HepG2 (cell line): ENCODE data around the gene SIRPA. TPM values are rescaled to one million over a fixed set of nuclear protein-coding genes. Genes with fewer than 3 reads are reported as not detected.

Source experiments
- CENPT ChIP-seq: sonication (generic); formaldehyde crosslinking; IDR thresholded peaks from 2 replicates; pipeline ENCODE4 v1.8.0; 2022; ENCODE audit warnings: low read depth, mild to moderate bottlenecking, moderate library complexity, missing genetic modification reagents
- GABPA ChIP-seq, 2 experiments: IDR thresholded peaks; 2 replicates each; pipeline ENCODE4 v1.6.1; 2011 to 2016; ENCODE audit warnings: low read depth in 2 of 2, low read length in 1 of 2, missing biosample characterization in 1 of 2, missing genetic modification characterization in 1 of 2
- GTF2F1 ChIP-seq: fragments of 150-350 bp; IDR thresholded peaks from 2 replicates; pipeline ENCODE4 v1.6.1; 2014; ENCODE audit warnings: low read length
- IRF1 ChIP-seq: sonication (generic); formaldehyde crosslinking; IDR thresholded peaks from 2 replicates; pipeline ENCODE4 v1.4.0; 2020; ENCODE audit warnings: low read depth, mild to moderate bottlenecking, missing genetic modification reagents
- MED8 ChIP-seq: sonication (generic); formaldehyde crosslinking; IDR thresholded peaks from 2 replicates; pipeline ENCODE4 v1.8.1; 2023; ENCODE audit warnings: mild to moderate bottlenecking, missing genetic modification reagents; ENCODE audit not compliant: insufficient replicate concordance
- MEF2D ChIP-seq: sonication (generic); formaldehyde crosslinking; IDR thresholded peaks from 2 replicates; pipeline ENCODE4 v1.5.1; 2020; ENCODE audit warnings: mild to moderate bottlenecking, missing genetic modification reagents
- POLR2AphosphoS5 ChIP-seq: IDR thresholded peaks from 2 replicates; pipeline ENCODE4 v1.6.1; 2012; ENCODE audit warnings: low read depth, low read length
- UBTF ChIP-seq: sonication (generic); formaldehyde crosslinking; IDR thresholded peaks from 2 replicates; pipeline ENCODE4 v1.4.0; 2020; ENCODE audit warnings: mild to moderate bottlenecking, missing genetic modification reagents
- ZNF446 ChIP-seq: sonication (generic); formaldehyde crosslinking; IDR thresholded peaks from 2 replicates; pipeline ENCODE4 v1.5.0; 2020; ENCODE audit warnings: mild to moderate bottlenecking, missing genetic modification reagents
- ZNF646 ChIP-seq: sonication (generic); formaldehyde crosslinking; IDR thresholded peaks from 2 replicates; pipeline ENCODE4 v1.9.0; 2021; ENCODE audit warnings: mild to moderate bottlenecking, missing genetic modification reagents
- ZSCAN9 ChIP-seq: IDR thresholded peaks from 2 replicates; pipeline ENCODE4 v1.6.1; 2016; ENCODE audit warnings: borderline replicate concordance
- polyA plus RNA-seq, 8 experiments: library from polyadenylated mRNA; depleted of rRNA in 3 of 8; stranded (reverse) in 7 of 8; unstranded in 1 of 8; fragments of >200 nt; fragmentation: Illumina TruSeq in 4 of 8; extraction: Trizol in 4 of 8; gene quantifications; 2 replicates each; pipeline versions ENCODE4 v1.2.1 to v1.2.3, GENCODE V29; 2011 to 2016; ENCODE audit warnings: low read depth in 4 of 8, missing spikeins in 1 of 8, mixed read lengths in 1 of 8; ENCODE audit not compliant: insufficient read depth in 1 of 8
- total RNA-seq, 5 experiments: library from RNA; depleted of rRNA; stranded (reverse); fragments of >200 nt; fragmentation: Illumina TruSeq; extraction: Trizol; gene quantifications; 2 replicates each; pipeline ENCODE4 v1.2.3, GENCODE V29; 2016; ENCODE audit warnings: low read depth in 1 of 5
- TF ChIP-seq, protein P1 (sequence below): sonication (generic); formaldehyde crosslinking; IDR thresholded peaks from 2 replicates; pipeline ENCODE4 v1.5.1; 2020; ENCODE audit warnings: mild to moderate bottlenecking, missing genetic modification reagents, moderate library complexity
- TF ChIP-seq, protein P2 (sequence below): IDR thresholded peaks from 2 replicates; pipeline ENCODE4 v1.6.1; 2018; ENCODE audit warnings: missing genetic modification reagents, mild to moderate bottlenecking, missing compliant biosample characterization

SIRPA gene
- total and polyA plus RNA-seq, 2 of the 13 experiments (the other 11 are each of a cell fraction or from before 2014, with no cell fraction given), result 7.2 to 17.6 TPM

- no peak for TF ChIP-seq IRF1
- TF ChIP-seq, protein P1, sequence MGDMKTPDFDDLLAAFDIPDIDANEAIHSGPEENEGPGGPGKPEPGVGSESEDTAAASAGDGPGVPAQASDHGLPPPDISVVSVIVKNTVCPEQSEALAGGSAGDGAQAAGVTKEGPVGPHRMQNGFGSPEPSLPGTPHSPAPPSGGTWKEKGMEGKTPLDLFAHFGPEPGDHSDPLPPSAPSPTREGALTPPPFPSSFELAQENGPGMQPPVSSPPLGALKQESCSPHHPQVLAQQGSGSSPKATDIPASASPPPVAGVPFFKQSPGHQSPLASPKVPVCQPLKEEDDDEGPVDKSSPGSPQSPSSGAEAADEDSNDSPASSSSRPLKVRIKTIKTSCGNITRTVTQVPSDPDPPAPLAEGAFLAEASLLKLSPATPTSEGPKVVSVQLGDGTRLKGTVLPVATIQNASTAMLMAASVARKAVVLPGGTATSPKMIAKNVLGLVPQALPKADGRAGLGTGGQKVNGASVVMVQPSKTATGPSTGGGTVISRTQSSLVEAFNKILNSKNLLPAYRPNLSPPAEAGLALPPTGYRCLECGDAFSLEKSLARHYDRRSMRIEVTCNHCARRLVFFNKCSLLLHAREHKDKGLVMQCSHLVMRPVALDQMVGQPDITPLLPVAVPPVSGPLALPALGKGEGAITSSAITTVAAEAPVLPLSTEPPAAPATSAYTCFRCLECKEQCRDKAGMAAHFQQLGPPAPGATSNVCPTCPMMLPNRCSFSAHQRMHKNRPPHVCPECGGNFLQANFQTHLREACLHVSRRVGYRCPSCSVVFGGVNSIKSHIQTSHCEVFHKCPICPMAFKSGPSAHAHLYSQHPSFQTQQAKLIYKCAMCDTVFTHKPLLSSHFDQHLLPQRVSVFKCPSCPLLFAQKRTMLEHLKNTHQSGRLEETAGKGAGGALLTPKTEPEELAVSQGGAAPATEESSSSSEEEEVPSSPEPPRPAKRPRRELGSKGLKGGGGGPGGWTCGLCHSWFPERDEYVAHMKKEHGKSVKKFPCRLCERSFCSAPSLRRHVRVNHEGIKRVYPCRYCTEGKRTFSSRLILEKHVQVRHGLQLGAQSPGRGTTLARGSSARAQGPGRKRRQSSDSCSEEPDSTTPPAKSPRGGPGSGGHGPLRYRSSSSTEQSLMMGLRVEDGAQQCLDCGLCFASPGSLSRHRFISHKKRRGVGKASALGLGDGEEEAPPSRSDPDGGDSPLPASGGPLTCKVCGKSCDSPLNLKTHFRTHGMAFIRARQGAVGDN, result peak; percentile 28; the same call in 1 of the 2 replicates
- no peak for TF ChIP-seq GTF2F1
- TF ChIP-seq CENPT (CRISPR knock-in tag), result no peak
- TF ChIP-seq UBTF, result peak; percentile 24; the same call in 1 of the 2 replicates
- no peak for TF ChIP-seq POLR2AphosphoS5
- TF ChIP-seq MEF2D (CRISPR knock-in tag), result no peak
- no peak for TF ChIP-seq ZSCAN9
- no peak for TF ChIP-seq MED8 (CRISPR knock-in tag)
- TF ChIP-seq, protein P2, sequence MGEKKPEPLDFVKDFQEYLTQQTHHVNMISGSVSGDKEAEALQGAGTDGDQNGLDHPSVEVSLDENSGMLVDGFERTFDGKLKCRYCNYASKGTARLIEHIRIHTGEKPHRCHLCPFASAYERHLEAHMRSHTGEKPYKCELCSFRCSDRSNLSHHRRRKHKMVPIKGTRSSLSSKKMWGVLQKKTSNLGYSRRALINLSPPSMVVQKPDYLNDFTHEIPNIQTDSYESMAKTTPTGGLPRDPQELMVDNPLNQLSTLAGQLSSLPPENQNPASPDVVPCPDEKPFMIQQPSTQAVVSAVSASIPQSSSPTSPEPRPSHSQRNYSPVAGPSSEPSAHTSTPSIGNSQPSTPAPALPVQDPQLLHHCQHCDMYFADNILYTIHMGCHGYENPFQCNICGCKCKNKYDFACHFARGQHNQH (CRISPR knock-in tag), result no peak
- peak; percentile 99 for TF ChIP-seq ZNF646 (CRISPR knock-in tag)
- TF ChIP-seq ZNF446 (CRISPR knock-in tag), result no peak
- no peak for TF ChIP-seq GABPA (IDR thresholded peaks at IDR 0.05; ENCODE audit: low read depth, low read length)
- no peak for TF ChIP-seq GABPA (CRISPR knock-in tag; IDR thresholded peaks at IDR 0.05; ENCODE audit: low read depth)
Measured at GRCh38 chr20:1874450-1875182, 20.6 kb upstream of the SIRPA start (continued).
